SHP77 treated with DMSO at 0.1 percent for 48 hours (cell line): ENCODE results near the gene DGKB.

ENCODE experiments used
- DNase-seq: peaks from one replicate; lab custom pipeline; 2025; lab: John Stamatoyannopoulos, UW

The DGKB gene

DNA sequence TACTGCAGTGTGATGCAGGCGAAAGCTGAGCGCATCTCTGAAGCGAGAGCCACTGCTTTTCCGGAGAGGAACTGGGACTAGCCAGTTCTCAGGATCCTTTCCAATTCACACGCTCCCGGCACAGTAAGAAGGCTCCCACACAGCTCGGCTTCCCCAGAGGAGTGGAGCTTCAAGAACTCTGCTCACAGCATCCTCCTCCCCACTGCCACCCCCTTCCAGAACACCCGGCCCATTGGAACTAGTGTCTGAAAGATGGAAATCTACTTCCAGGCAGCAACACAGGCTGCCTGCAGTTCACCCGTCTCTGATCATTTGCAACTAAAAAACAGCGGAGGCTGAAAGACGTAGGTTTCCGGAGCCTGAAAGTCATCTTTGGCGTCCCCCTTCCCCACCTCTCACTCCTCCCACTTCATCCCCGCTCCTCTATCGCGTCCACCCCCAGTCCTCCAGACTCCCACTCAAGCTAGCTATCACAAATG is at the start of gene DGKB:
Gene DGKB (minus strand): TSS at position 163 of the 479 bp plus-strand sequence.
- DNase-seq, result peak; percentile 72

DNA sequence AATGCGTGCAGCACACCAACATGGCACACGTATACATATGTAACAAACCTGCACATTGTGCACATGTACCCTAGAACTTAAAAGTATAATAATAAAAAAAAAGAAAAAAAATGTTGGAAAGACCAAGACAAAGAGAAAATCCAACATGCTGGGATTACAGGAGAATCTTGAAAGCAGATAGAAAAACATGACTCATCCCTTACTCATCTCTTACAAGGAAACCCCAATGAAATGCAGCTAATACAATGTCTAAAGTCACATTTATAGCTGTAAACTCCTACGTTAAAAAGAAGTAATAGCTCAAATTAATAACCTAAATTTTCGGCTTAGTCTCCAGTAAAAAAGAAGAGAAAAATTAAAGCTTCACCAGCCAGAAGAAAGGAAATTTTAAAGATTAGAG is 47.5 kb upstream of the DGKB start:
- no peak for DNase-seq

DNA sequence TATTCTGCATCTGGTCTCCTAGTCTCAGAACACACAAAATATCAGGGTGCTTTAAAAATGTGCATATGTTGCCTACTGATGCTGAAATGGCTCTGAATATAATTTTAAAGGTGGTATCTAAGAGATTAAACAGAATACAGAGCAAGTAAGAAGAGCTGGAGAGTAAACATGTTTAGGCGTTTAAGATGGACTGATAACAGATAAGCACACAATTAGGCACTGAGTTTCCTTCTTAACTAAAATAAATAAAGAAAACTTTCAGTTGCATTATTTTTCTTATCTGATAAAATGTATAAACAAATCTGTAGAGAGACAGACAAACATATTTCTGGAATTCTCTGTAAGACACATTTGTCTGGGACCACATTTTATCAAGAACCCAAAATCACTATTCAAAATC is 35.6 kb upstream of the DGKB start:
- no peak for DNase-seq

DNA sequence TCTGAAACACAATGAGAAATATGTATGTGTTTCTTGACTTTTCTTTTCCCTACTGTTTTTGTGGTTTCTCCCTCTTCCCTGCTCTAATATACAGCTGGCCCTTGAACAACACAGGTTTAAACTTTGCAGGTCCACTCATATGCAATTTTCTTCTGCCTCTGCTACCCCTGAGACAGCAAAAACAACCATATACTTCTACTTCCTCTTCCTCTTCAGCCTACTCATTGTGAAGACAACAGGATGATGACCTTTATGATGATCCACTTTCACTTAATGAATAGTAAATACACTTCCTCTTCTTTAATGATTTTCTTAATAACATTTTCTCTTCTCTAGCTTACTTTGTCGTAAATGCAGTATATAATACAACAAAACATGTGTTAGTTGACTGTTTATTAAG is 35.0 kb upstream of the DGKB start:
- DNase-seq, result no peak

DNA sequence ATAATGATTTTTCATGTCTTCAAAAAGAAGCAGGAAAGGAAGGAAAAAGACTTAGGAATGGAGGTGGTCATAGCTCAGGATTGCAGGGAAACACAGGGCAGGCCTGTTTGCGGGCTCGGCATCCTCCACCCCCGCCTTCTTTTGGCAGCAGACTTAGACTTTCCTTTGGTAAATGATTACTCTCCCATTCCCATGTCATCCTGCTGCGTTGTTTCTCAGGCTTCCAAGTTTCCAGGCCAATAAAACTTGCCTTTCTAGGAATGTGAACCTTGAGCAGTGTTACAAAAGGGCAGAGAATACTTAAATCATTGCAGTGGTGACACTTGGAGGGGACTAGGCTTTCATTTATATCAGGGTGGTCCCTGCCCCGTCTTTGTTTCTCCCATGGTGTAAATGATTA is 34.0 kb upstream of the DGKB start:
- no peak for DNase-seq

DNA sequence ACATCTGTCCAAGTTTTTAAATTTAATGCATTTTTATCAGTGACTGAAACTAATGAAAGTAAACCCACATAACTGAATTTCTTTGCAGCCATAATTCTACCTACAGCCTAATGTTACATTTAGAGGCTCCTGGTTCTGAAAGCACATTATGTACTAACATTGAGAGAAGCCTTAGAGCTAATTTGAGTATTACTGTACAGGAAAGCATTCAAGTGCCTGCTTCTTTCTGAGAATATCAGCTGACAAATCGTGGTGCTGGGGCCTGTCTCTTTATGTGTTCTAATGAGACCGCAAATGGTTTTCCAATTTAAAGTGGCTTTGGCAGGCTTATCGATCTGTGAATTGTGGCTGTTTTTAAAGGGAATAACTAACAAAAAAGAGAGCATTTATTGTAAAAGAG is 32.3 kb upstream of the DGKB start:
- DNase-seq, result no peak

DNA sequence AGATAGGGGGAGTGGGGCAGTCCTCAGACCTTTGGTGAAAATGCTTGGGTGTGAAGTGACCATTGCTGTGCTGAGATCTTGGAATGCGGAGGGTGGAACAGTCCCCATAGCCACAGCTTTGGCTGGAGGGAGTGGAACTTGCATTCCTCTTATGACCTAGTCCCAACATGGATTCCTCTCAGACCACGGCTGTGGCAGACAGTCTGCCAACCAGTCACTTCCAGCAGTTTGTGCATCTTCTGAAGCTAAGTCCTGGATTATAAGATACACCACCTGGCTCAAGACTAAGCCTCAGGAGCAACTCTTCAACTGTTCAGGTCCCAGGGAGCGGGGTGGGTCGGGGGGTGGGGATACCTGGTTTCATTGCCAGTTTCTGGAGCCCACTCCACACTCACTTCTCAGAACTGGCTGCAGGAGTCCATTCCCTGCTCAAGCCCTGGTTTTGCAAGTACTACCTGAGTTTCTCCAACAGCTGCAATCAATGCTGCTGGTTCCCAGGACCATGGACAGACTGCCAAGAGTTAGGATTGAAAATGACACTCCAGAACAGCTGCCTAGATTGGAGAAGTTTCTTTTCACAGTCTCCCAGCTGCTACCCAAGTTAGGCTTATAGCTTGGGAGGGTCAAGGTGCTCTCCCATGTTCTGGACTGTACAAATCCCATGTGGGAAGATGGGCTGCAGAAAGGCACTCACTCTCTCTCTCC is 29.1 kb upstream of the DGKB start:
- no peak for DNase-seq

DNA sequence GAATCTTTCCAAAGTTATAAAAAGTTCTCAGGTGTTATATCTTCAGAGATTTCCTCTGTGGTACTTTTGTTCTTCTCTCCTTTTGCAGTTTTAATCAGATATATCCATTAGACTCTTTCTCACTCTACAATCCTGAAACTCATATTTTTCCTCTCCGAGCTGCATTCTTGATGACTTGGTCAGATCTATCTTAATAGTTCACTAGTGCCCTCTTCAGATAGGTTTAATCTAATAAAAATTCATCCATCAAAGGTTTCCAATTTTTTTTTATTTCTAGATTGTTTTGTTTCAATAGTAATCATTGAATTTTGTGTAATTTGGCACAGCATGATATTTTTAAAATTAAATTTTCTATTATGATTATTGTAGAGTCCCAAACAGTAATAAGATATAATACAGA is 21.8 kb upstream of the DGKB start:
- no peak for DNase-seq

DNA sequence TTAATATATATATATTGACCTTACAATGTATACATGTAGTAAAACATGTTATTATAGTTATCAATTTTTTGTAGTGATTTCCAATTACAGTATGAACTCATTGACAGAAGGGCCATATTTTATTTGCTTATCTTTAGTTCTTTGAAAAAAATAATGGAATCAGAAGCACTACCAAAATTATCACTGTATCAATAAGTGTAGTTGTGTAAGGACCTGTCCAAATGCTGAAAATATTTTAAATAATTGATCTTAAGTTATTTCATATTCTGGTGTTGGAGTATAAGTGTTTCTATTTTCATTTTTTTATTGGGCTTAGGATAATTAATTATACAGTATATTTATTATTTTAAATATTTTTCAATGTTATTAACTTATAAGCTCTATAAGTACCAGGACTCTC is 8.5 kb upstream of the DGKB start:
- DNase-seq, result no peak

DNA sequence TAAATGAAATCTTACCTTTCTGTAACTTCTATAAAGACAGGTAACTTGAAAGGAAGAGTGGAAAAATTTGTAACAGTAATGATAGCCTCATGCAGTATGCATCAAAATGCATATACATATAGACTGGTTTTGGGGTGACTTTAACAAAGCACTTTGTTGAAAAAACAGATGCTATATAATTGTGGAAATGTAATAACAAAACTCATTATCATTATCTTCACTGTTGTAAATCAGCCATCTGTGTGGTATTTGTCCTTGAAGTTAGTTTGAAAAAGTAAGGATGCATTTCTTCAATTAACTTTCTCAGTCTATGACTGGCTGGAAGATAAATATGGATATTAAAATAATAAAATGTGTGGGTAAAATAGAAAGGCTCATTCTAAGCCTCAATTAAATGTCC is 6.1 kb upstream of the DGKB start:
- no peak for DNase-seq

DNA sequence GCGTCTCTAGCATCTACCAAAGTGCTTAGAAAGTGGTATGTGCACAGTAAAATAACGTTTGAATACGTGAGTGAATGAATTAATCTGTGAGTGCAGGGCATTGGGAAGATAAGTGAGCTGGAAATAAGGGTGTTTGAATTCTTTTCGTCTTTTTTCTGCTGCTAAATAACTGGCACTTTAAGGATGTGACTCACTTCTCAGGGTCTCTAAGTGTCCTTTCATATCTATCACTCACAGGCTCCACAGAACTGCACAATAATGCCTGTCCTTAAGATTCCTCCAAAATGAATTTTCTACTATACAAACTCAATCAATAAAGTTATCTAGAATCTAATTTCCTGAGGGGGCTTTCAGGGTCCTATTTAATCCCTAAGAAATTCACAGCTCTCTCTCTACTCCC is 3.2 kb upstream of the DGKB start:
- DNase-seq, result no peak

DNA sequence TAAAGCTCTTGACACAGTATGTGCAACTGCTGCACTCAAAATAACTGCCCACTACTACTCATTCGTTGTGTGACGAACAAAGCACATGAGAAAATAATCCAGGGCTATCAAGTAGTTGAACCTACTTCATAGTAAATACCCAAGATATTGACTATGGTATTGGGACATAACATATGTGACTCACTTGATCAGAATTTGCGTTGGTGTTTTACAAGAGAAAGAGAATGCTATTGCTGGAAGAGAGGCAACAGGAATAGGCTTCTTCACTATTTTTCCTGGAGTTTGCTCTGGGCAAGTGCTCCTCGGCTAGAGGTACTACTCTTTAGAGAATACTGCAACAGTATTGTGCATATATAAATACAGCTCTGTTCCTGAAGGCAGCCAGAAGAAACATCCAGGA is 2.5 kb downstream of the DGKB start:
- no peak for DNase-seq

DNA sequence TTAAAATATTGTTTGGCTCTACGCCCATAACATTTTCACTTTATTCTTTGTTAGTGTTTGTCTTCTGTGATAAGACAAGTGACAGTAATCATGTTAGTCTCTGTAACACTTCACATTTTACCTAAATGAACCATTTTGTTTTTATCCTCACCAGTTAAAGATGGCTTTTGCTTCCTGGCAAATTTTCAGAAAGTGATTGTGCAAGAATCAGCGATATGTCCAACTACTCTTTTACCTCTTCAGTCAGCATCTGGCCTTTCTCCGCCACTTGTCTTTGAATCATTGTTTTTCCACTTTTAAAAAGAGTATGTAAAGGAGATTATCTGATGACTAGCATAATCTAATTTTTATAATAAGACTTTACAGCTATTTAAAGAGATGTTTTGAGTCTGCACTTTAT is 3.5 kb downstream of the DGKB start:
- no peak for DNase-seq

DNA sequence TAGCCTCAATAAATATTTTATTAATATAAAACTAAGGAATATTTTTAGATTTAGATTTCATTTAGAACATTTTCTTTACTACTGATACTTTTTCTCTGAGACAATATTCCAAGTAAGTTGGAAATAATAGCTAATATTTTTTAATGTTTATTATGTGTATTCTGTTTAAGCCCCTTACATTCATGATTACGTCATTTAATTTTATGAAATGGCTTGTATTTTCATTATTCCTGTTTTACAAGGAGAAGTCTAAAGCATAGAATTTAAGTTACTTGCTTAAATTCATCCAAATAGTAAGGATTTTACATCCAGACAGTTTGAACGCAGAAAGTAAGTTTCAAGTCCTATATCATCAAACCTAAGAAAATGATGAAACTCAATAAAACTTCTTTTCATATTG is 6.1 kb downstream of the DGKB start:
- no peak for DNase-seq

DNA sequence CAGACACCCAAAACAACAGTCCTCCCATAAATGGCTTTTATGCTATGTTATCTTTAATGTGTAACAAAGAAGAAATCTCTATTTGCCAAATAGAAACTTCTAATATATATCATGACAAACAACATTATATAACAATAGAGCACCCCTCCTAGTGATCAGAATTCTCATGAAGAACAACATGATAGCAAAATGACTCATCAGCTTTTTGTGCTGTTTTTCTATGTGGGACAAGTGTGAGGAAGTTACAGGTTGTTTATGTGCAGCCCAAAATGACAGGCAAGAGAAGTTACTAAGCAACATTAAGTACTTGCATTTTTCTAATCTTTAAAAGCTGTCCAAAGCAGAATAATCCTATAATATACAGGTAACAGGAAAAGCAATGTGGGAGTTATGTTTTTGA is 7.7 kb downstream of the DGKB start:
- DNase-seq, result no peak

DNA sequence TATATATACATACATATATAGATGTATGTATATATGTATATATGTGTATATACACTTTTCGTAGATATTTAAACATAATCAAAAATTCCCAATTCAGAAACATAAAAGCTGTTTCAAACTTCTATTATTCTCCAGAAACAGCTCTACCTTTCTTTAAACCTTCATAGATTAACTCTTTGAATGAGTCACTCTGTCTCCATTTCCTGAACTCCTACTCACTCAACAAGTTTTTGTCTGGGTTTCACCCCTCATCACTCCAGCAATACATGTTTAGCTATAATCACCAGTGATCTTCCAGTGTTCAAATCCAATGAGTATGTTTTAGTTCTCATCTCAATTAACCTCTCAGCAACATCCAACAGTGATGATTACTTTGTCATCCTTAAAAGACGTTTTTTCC is 9.6 kb downstream of the DGKB start:
- DNase-seq, result no peak

DNA sequence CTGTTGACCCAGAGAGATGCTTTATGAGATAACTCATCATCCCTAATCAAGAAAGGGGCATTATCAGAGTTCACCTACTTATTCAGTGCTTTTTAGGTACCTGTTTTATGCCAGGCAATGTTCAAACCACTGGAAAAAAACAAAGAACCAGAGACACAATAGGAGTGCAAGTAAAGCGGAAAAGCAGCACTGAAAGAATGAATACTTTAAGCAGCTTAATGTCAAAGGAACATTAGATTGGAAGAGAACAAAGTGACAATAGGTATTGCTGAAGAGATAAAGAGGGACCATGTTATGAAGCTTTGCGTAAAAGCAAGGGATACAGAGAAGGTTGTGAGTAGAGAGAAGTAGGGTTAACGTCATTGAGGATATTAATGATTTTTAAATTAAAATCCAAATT is 11.3 kb downstream of the DGKB start:
- no peak for DNase-seq

DNA sequence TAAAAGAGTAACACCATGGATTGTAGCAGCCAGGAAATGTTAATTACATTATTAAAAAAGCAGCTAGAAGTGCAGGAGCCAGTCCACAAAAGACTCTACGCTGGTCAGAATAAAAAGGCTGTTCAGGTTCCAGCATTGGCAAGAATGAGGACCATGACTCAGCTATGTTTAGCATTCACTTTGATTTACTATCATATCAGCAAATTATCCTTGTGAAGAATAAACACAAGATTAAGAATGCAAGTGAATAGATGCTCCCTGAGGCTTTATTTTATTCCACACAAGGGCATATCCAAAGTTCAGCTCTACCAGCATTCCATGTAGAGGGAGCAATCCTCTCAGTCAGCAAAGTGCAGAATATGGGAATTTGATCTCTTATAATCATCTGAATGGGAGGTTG is 13.6 kb downstream of the DGKB start:
- DNase-seq, result no peak

DNA sequence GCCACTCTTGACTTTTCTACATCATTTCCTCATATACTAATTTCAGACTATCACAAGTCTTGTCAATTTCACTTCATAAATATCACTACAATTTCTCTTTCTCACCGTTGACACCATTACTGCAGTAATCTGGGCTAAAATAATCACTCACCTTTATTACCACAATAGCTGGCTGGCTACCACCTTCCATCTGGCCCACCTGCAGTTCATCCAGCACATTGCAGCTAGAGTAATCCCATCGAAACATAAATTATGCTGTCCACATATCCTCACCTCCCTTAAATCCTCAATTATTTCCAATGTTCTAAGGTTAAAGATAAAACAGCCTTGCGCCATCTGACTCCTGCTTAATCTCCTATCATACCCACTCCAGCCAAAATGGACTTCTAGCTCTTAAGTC is 16.0 kb downstream of the DGKB start:
- DNase-seq, result no peak

DNA sequence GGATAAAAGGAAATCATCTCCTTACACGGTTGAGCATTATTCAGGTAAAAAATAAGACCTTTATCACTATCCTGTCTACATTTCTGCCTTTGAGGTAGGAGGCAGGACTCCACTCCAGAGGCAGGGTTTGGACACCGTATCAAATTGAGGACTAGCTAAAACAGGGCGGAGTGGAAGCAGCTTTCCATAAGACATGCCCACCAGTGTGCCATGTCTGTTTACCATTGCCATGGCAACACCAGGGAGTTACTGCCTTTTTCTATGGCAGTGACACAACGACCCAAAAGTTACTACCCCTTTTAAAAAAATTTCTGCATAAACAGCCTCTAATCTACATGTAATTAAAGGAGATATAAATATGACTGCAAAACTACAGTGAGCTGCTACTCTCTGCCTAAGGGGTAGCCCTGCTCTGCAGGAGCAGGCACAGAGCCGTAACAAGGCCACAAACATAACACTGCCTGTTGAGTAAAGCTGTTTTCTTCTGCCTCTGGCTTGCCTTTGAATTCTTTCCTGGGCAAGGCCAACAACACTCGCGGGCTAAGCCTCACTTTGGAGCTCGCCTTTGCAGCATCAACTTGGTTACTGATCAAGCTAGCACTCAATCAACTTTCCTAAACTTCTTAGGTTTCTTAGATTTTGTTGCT is 26.5 kb downstream of the DGKB start:
- no peak for DNase-seq

DNA sequence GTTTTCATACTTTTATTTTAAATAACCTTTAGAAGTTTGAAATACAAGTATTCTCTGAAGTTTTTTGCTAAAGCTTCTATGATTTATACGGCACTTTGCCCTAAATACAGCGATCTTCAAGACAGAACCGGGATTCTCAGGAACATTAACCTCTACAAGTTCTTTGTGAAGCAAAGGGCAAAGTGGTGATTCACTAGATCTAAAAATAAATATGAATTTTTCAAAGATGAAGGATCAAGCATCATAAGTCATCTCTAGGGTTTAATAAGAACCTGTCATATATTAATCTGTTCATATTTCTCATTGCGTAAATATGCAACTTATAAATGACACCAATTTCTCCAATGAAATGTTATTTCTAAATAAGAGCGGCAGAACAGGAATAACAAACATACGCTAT is 30.7 kb downstream of the DGKB start:
- no peak for DNase-seq

DNA sequence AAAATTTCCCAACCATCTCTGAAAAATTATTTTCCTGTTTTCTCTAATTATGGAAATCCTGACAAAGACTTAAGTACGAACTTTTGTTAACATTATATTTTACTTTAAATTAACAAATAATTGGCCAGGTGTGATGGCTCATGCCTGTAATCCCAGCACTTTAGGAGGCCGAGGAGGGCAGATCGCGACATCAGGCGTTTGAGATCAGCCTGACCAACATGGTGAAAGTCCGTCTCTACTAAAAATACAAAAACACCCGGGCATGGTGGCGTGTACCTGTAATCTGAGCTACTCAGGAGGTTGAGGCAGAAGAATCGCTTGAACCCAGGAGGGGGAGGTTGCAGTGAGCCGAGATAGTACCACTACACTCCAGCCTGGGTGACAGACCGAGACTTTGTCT is 32.2 kb downstream of the DGKB start:
- no peak for DNase-seq

DNA sequence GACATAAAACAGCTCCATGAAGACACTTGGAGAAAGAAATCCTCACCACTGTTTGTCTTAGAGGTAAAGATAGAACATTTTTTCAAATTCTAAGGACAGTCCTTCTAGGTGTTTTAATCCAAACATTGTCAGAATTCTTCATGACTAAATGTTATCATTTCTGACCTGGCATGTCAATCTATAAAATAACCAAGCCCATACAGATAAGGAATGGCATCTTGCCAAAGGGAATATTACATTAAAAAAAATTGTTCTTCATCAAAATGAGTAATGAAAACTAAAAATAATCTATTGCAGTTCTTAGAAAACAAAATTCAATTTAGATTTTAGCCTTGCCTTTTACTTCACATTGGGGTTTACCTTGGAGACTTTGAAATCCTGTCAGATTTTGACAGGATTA is 33.6 kb downstream of the DGKB start:
- no peak for DNase-seq

DNA sequence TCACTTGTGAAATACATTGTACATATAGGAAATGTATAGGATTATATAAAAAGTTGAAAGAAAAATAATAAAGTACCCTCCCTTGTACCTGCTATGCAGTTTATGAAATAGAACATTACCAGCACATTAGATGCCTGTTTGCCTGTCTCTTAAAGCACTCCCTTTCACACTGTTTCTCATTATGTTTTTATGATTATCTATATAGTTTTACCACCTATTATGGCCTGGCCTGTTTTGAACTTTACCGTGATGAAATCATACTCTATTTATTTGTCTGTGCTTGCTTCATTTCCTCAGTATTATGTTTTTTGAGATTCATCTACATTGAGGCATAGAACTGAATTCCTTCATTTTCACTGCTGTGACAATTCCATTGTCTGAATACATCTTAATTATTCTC is 41.1 kb downstream of the DGKB start:
- DNase-seq, result no peak
